LNCaP clone FGC (cell line): ENCODE data around the gene TBC1D20.
"Not testable (repeated sequence)": the region's sequence is repeated elsewhere in the genome, so short reads cannot be mapped to it uniquely, and the experiment has no call there.

Experiments used
- DNase-seq: peaks from one replicate; pipeline ENCODE4 v3.0.0-alpha.2; 2011; ENCODE audit warnings: low read depth
- H3K4me3 ChIP-seq: 2 replicates; pipeline ENCODE4 v1.5.1; 2011; ENCODE audit warnings: mild to moderate bottlenecking, low read depth, low read length, control low read depth
- CTCF ChIP-seq: IDR thresholded peaks from 2 replicates; pipeline ENCODE4 v1.5.1; 2012; ENCODE audit warnings: mild to moderate bottlenecking; ENCODE audit not compliant: control insufficient read depth, insufficient read depth; ENCODE audit errors: extremely low read depth

The TBC1D20 gene

DNA sequence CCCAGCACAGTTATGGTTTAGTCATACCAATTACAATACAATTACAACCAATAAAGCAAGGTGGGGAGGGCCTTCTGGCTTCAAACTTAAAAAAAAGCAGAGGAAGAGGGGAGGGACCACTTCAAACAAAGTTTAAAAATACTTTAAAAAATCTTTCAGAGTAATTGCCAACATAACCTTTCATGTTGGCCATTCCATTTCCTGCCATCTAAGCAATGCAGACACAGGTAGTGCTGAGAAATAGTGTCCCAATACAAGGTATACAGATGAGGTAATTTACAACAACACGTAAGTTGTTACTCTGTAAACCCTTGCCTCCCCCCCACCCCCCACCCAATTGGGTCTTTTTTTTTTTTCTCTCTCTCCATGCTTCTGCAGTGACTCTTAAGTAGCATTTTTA is 18.8 kb upstream of the TBC1D20 start:
- DNase-seq, result no peak
- no peak for TF ChIP-seq CTCF
- no peak overlapping the region for H3K4me3 ChIP-seq

DNA sequence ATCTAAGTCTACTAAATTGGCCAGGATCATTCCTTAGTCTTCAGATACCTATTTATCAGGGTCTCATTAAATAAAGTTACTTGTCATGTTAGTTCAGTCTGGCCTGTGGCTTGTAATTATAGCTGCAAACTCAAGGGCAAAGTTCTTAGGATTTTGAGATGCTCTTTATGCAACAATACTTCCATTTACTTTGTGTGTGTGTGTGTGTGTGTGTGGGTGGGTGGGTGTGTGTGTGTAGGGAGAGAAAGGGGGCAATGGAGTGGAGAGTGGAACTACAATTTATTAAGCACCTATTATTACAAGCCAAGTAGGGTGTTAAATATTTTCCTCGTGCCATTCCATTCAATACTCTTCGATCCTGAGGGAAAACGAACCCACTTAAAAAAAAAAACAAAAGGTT is 17.7 kb upstream of the TBC1D20 start:
- DNase-seq, result no peak
- H3K4me3 ChIP-seq, result no peak overlapping the region
- no peak for TF ChIP-seq CTCF

GRCh38 chr20:479487-479886 is 17.2 kb upstream of the TBC1D20 start:
- peak; percentile 60 for DNase-seq
- TF ChIP-seq CTCF, result no peak
- H3K4me3 ChIP-seq, result peak overlapping the region; percentile 36

- peak; percentile 39; the same call in 1 of the 2 replicates for TF ChIP-seq CTCF
- DNase-seq, result peak; percentile 71
- H3K4me3 ChIP-seq, result peak overlapping the region; percentile 36
These were observed 16.7 kb upstream of the TBC1D20 start for GRCh38 chr20:478949-479429.

DNA sequence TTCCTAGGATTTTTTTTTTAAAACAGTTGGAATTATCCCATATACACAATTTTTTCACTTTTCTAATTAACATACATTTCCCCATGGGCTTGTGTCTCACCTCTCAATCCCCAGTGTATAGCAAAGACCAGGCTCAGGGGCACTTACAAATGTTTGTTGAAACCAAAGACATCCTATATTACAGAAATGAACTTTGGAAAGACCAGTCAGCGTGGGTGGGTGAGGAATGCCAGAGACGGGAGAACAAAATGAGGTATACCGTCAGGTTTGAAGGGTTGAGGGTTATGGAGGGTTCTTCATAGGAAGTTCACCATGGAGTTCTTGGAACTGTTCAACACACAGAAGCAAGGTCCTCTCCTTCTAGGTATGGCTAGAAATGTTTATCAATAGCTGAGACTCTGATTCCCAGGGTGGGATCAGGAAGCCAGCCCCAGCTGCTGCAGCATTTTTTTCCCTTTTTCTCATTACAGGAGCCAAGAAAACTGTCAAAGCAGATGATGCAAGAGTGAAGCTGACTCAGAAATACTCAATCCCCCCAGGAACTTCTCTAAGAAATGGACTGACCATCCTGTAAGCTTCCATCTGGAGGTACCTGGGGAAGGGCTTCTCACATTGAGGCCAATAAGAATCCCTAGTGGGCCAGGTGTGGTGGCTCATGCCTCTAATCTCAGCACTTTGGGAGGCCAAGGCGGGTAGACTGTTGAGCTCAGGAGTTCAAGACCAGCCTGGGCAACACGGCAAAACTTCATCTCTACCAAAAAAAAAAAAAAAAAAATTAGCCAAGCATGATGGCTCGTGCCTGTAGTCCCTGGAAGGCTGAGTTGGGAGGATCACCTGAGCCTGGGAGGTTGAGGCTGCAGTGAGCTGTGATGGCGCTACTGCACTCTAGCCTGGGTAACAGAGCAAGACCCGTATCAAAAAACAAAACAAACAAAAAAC is 15.9 kb upstream of the TBC1D20 start:
- DNase-seq, result no peak
- TF ChIP-seq CTCF, result no peak
- no peak overlapping the region for H3K4me3 ChIP-seq

DNA sequence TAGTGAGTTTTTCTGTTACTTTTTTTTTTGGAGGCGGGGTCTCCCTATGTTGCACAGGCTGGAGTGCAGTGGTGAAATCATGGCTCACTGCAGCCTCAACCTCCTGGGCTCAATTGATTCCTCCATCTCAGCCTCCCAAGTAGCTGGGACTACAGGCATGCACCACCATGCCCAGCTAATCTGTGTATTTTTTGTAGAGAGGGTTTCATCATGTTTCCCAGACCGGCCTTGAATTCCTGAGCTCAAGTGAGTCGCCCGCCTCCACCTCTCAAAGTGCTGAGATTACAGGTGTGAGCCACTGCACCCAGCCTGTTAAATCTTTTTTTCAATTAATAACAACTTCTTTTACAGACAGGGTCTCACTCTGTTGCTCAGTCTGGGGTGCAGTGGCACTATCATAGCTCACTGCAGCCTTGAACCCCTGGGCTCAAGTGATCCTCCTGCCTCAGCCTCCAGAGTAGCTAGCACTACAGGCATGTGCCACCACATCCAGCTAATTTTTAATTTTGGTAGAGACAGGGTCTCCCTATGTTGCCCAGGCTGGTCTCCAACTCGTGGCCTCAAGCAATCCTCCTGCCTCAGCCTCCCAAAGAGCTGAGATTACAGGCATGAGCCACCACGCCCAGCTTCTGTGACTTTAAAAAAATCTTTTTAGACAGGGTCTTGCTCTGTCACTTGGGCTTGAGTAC is 14.4 kb upstream of the TBC1D20 start:
- not testable (repeated sequence) for DNase-seq, H3K4me3 ChIP-seq
